ENCODE results near the gene PRICKLE2.

DNA sequence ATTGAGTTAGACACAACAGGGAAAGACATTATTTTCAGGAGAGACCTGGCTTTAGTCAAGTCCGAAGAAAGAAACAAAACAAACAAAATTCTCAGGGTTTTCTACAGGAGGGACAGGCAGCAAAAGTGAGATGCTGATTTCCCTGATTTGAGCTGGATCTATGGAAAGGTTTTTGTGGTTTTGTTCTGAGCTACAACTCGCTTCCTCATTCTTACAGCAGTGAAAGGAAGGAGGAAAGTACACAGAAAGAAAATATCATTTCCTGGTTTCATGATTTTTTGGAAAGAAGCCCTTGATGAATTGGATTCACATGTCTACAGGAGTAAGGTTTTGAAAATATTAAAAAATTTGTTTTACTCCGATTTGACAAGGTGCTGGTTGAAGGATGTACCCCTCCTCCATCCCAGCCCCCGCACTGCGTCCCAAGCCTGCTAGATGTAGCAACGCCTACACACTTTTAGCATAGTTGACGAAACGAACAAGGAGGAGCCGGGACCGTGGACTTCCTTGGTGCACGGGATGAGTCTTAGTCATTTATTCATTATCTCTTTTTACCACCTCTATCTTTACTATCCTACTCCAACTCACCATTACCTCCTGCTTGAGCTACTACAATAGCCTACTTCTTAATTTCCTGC lies 10.8 kb downstream of the PRICKLE2 start:
- no peak for TF ChIP-seq EZH2phosphoT487 (IDR thresholded peaks at IDR 0.05; ENCODE audit: borderline replicate concordance, low read length)
- TF ChIP-seq, protein P1, sequence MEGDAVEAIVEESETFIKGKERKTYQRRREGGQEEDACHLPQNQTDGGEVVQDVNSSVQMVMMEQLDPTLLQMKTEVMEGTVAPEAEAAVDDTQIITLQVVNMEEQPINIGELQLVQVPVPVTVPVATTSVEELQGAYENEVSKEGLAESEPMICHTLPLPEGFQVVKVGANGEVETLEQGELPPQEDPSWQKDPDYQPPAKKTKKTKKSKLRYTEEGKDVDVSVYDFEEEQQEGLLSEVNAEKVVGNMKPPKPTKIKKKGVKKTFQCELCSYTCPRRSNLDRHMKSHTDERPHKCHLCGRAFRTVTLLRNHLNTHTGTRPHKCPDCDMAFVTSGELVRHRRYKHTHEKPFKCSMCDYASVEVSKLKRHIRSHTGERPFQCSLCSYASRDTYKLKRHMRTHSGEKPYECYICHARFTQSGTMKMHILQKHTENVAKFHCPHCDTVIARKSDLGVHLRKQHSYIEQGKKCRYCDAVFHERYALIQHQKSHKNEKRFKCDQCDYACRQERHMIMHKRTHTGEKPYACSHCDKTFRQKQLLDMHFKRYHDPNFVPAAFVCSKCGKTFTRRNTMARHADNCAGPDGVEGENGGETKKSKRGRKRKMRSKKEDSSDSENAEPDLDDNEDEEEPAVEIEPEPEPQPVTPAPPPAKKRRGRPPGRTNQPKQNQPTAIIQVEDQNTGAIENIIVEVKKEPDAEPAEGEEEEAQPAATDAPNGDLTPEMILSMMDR (IDR thresholded peaks at IDR 0.05; ENCODE audit: low read depth, low read length, poor library complexity, severe bottlenecking): no peak

All from DOHH2 (cell line).